ENCODE results near the gene NLRC5.
"Not testable (repeated sequence)": the region's sequence is repeated elsewhere in the genome, so short reads cannot be mapped to it uniquely, and the experiment has no call there.

NLRC5 gene

DNA sequence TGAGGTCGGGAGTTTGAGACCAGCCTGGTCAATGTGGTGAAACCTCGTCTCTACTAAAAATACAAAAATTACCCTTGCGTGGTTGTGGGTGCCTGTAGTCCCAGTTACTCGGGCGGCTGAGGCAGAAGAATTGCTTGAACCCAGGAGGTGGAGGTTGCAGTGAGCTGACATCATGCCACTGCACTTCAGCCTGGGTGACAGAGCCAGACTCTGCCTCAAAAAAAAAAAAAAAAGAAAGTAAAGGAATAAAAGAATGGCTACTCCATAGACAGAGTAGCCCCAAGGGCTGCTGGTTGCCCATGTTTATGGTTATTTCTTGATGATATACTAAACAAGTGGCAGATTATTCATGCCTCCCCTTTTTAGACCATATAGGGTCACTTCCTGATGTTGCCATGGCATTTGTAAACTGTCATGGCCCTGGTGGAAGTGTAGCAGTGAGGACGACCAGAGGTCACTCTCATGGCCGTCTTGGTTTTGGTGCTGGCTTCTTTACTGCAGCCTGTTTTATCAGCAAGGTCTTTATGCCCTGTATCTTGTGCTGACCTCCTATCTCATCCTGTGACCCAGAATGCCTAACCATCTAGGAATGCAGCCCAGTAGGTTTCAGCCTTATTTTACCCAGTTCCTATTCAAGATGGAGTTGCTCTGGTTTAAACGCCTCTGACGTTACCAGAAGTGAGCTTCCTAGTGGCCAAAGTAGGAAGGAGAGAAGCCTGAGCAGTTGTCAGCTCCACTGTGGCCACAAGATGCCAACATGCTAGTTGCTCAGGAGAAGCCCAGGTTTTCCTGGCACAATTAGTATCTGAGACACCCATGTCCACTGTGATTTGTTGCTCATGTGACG is 120.1 kb downstream of the NLRC5 start:
- not testable (repeated sequence) for DNase-seq

DNA sequence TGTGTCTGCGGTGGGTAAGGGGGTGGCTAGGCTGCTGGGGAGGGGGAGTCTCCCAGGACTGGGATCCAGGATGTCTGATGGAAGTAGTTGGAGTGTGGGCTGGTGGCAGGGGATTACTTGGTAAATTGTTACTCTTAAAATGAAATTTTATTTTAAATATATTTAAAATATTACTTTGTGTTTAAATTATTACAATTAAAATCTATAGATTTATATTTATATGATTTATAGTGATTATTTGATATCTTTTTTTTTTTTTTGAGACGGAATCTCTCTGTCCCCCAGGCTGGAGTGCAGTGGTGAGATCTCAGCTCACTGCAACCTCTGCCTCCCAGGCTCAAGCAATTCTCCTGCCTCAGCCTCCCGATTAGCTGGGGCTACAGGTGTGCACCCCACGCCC is 121.6 kb downstream of the NLRC5 start:
- DNase-seq, result no peak

DNA sequence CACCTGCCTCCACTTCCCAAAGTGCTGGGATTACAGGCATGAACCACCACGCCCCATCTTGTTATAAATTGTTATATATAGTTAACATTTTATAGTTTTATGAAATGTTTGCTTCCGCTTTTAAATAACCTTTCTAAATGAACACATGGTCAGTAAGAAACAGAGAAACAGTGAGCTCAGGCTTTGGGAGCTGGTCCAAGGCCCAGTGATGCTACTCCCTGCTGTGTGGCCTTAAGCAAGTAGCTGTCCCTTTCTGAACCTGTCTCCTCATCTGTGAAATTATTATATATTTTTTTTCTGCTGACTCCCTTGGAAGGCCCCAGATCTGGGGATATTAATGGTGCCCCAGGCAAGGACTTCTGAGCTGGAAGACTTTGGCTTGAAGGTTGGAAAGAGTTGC is 122.1 kb downstream of the NLRC5 start:
- DNase-seq, result no peak

DNA sequence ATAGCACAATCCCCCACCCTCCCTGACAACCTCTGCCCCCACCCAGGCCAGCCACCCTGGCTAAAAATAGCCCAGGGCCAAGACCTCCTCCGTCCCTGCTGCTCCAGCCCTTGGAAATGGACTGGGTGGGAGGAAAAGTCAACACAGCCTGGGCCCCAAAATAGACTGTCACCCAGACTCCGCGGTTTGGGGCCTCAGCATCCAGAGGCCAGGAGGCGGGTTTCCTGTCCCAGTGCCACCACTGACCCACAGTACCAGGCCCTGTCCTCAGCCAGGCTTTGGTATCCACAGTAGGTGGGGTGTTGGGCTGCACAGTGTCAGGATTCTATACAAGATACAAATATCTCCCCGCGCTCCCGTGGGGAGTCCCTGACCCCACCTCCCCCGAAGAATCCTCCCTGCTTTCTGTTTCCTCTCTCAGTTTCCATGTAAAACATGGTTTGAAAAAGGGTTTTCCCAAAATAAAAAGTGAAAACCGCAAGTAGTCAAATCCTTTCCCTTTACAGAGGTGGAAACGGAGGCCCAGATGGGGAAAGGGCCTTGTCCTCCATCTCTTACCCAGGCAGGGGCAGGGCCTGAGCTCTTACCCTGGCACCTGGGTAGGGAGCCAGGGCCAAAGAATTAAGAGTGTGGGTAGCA is 123.2 kb downstream of the NLRC5 start:
- DNase-seq, result no peak

DNA sequence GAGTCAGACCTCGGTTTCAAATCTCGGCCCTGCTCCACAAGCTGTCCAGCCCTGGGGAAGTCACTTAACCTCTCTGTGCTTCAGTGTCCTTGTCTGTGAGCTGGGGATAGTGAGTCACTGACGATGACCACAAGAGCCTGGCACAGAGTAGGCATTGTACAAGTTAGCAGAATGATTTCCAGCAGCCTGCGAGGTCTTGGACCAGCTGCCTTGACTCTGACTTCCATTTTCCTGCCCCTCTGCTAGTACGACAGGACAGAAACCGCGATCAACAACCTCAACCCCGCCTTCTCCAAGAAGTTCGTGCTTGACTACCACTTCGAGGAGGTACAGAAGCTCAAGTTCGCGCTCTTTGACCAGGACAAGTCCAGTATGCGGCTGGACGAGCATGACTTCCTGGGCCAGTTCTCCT is 123.7 kb downstream of the NLRC5 start:
- DNase-seq, result peak; percentile 5

DNA sequence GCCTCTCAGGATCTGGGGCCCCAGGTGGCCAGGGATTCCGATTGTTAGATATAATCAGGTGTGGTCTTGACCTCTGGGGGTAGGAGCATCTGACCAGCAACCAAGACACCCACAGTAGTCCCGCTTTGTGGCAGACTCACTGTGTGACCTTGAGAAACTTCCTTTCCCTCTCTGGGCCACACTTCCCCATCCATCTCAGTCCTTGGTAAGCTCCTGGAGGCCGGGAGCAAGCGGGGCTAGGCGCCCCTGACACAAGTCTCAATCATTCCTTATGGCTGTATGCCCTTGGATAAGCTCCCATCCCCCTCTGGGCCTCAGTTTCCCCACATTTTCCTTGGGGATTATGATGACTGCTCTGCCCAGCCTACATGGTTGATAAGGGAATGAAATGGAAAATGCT is 124.3 kb downstream of the NLRC5 start:
- no peak for DNase-seq

DNA sequence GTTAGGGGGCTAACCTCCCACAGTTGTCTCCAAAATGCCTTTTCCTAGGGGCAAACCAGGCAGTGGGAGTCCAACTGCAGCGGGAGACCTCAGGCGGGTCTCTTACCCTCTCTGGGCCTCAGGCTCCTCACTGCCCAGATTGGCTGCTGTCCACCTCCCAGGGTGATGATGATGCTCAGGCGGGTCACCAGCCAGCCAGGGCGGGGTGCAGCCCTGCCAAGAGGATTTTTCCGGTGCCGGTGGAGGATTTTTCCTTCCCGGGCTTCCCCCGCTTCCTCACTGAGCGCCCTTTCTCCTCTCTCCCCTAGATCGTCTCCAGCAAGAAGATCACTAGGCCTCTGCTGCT is 125.8 kb downstream of the NLRC5 start:
- no peak for DNase-seq

DNA sequence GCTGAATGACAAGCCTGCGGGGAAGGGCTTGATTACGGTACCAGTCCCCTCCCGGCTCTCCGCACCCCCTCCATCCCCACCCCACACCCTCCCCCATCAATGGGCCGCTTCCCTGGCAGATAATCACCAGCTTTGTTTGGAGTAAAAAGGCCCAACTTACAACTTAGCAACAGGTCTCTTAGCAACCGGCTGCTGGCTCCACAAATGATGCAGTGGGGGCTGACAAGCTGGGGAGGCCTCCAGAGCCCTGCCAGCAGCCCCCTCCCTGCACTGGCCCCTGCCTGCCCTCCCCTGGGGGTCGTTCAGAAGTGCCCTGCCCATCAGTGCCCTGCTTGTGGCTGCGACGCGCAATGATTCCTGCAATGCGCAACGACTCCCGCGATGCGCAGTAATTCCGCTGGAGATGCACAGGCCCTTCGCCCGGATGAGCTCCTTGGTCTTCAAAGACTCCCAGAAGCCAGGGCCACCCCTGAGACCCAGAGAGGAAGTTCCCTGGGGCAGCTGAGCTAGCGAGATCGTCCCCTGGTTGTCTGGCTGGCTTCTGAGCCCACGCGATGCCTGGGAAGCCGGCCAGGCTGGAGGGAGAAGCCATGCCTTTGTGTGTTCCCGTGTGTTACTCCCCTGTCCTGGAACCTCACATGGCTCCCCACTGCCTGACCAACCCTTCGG is 126.3 kb downstream of the NLRC5 start:
- DNase-seq, result no peak

DNA sequence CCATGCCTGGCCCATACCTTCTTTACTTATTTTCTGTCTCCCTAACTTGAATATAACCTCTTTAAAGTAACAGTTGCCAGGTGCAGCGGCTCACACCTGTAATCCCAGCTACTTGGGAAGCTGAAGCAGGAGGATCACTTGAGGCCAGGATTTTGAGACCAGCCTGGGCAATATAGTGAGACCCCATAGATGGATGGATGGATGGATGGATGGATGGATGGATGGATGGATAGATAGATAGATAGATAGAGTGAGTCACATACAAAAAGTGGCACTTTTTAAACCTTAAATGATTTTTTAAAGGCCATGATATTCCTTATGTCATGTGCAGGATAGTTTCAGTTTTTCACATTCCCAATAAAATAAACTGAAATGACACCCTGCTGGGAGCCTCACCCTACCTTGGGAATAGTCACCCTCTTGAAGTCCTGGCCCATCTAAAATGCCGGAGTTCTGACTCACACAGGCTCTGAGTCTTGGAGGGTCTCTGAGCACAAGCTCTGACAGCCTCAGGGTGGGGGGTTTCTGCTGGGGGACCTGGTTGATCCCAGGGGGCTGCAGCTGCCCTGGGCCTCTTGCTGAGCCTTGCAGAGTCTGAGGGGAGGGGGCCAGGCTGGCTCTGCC is 129.2 kb downstream of the NLRC5 start:
- DNase-seq, result no peak

DNA sequence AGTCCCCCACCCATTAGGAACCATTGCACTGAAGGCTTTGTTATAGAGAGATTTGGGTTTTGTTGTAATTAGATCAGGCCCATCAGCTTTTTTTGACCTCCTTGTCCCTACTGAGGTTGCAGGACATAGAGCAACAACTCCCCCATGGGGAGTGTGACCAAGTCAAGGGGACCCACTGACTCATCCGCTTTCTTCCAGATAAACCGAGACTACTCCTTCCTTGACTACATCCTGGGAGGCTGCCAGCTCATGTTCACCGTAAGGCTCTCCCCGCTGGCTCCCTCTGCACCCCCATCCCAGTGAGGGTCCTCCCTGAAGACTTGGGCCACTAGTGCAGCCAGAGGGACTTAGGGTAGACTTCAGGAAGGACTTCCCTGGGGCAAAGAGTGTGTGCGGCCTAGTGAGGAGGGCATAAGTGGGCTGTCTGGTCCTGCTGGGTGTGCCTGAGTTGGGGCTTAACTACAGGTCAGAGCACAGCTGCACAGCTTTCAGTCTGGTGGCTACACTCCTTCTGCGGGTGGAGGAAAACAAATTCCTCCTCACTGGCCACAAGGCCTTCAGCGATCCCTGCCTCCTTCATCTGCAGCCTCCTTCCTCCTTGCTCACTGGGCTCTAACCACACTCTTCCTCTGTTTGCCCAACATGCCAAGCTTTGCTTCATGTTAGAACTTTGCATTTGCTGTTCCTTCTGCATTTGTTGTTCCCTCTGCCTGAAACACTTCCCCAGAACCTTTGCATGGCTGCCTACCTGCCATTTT is 134.0 kb downstream of the NLRC5 start:
- no peak for DNase-seq

DNA sequence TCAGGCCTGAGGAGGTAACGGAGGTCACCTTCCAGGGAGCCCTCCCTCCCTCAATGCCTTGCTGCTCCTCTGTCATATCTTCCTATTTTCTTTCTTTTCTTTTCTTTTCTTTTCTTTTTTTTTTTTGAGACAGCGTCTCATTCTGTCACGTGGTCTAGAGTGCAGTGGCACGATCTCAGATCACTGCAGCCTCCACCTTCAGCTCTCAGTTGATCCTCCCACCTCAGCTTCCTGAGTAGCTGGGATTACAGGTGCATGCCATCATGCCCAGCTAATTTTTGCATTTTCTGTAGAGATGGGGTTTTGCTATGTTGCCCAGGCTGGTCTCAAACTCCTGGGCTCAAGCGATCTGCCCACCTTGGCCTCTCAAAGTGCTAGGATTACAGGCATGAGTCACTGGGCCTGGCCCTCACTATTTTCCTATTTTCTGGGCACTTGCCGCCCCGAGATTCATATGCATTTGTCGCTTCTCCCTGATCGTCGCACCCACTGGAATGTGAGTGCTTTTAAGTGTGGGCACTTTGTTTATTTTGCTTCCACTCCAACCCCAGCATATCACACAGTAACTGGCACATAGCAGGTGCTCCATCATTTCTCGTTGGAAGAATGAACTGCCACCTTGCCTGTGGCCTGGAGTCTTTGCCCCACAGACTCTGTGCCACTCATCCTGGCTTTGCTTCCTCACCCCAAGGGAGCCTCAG is 134.8 kb downstream of the NLRC5 start:
- DNase-seq, result no peak

DNA sequence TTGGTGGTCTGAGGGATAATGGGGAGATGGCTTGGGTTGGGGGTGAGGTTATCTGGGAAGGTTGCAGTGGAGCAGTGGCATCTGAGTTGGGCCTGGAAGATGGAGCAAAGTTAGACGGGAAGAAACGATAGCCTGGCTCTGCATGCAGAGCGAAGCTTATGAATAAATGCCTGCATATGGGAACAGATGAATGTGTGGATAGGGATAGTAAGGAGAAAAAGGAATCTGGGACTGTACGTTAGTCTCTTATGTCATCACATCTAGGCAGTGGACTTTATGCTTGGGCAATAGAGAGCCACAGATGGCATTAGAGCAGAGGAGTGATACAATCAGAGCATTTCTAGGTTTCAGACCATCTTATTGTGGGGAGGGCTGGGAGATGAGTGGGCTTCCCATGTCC is 136.0 kb downstream of the NLRC5 start:
- DNase-seq, result no peak

DNA sequence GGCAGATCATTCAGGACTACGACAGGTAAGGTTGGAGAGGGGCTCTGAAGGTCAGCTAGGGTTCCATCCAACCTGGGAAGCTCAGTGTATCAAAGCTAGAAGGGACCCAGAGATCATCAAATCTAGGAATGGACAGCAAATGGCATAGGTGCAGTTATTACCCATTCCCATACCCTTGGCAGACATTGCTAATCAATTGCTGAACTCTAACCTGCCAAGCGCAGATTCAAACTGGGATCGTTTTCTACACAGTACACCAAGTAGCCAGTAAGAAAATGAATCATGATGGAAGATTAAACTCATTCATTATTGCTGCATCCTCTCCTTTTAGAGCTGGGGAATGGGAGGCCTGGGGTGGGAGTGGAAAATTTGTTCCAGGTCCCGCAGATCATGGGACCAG is 136.6 kb downstream of the NLRC5 start:
- DNase-seq, result no peak

DNA sequence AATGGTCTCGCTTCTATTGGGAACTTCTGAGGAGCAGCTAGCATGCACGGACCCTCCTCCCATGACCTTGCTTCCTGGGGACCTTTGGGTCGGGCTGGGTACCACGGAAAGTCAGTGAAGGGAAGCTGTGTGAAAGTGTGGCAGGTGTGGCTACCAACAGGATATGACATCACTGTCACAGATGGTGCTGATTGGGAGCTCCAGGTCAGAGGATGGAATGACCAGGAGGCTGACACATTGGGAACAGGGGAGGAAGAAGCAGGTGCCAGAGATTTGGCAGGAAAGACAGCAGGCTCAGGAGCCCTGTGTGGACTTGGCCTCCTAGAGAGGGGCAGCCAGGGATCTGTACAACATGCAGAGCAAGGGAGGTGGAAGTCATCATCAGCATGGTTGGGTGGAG is 137.1 kb downstream of the NLRC5 start:
- DNase-seq, result no peak

DNA sequence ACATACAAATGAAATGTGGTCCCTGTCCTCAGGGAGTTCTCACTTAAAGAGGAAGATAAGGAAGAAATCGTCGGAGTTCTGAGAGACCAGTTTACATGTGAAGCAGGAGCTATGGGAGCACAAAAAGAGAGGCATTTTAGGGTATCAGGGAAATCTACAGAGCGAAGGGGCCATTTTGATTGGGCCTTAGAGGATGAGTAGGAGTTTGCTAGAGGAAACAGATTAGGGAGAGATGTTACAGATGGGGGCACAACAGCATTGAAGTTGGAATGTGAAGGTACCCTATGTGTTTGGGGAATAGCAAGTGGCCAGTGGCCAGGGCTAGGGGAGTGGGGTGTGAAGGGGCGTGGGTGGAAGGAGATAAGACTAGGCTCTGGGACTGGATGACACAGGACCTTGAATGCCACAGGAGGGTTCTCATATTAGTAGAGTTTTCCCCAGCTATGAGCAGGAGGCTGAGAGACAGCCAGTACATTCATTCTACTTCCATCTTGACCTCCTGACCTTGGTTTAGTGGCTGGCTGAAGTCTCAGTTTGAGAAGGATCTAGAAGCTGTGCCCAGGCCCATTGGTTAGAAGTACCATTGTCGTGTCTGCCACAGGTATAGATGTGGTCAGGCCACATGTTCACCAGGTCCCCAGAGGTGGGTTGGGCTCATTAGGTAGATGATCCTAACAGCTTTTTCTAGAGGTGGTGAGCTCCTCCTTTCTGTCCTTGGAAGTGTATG is 137.8 kb downstream of the NLRC5 start:
- DNase-seq, result no peak

DNA sequence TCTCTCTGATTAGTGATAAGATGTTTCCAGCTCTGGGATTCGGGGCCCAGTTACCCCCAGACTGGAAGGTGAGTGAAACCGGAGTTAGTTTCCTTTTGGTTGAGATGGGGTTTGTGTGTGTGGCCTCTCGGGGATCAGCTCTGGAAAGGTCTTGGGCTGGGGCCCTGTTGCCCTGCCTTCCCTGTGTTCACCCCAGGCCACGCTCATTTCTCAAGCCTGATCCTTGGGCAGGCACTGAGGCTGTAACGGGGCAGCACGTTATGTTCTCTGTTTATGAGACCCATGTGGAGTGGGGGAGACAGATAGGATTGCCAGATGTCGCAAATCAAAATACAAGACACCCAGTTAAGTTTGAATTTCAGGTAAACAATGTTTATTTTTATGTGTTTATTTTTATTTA is 138.5 kb downstream of the NLRC5 start:
- no peak for DNase-seq

DNA sequence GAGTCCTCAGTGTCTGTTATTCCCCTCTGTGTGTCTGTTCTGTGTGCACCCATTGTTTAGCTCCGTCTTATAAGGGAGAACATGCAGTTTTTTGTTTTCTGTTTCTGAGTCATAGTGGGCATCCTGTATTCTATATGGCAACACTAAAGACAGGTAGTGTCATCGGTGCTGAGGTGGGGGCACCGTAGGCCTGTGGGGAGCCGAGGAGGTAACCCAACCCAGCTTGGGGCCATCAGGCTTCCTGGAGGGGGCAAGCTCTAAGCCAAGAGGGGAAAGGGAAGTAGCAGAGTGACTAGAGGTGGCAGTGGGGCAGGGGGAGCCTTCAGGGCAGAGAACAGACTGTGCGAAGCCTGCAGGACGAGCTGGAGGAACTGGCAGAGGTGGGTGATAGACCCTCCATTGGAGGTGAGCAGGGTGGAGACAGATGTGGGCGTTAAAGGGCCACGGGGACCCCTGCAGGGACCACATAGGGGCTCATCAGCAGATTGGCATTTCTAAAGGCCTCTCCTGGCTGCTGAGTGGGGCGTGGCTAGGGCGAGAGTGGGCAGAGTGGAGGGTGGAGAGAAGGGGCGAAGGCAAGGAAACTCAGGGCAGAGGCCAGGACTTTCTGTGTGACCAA is 139.5 kb downstream of the NLRC5 start:
- no peak for DNase-seq

DNA sequence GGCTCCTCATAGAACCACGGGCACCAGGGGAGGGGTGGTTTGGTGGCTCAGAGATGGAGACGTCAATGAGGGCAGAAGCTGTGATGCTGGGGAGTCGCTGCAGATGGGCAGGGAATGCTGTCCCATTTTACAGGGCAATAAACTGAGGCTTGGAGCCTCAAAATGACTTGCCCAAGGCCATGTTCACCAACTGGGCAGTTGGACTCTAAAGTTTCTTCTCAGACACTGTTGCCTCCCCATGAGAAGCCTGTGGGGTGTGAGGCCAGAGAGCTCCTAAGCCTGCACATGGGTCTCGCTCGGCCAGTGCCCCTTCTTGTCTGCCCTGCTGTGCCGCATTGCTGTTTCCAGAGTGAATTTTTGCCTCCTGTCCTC is 141.6 kb downstream of the NLRC5 start:
- no peak for DNase-seq

DNA sequence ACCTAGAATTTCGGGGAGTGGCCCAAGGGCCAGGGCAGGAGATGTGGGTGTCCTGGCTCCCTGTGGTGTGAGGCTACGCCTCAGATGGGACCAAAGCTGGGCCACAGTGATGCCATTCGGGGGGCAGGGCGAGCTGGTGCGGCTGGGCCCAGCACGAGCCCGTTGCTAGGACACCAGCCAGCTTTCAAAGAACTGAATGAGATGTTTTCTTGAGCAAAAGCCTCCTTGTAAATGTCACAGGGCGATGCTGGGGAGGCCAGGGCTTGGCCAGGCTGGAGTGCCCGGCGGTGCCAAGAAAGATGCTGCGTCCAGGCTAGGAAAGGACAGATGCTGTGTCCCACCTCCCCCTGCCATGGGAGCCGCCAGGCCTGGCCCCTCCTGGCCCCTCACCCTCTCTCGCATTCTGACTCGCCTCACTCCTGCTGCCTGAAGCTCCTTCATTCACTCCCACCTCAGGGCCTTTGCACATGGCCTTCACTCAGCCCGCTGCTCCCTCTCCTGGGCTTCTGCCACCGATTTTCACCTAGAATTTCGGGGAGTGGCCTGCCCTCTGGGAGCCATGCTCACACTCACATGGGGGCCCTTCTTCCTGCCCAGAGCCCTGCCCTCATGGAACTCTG is 142.1 kb downstream of the NLRC5 start:
- no peak for DNase-seq

DNA sequence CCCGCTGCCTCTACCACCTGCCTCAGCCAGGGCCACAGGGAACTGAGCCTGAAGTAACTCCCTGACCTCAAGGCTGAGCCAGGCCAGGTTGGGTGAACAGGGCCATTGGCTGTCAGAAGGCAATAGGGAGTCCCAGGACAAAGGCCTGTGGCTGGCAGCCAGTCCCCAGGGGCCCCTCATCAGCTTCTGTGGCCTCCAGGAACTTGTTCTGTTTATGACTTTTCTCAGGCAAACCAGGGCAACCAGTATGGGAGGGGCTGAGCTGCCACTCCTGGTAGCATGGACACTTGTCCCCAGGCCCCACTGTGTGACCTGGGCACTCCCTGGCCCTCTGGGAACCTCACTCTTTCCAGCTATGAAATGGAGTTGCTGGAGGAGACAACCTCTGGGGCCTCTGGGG is 143.1 kb downstream of the NLRC5 start:
- DNase-seq, result no peak

DNA sequence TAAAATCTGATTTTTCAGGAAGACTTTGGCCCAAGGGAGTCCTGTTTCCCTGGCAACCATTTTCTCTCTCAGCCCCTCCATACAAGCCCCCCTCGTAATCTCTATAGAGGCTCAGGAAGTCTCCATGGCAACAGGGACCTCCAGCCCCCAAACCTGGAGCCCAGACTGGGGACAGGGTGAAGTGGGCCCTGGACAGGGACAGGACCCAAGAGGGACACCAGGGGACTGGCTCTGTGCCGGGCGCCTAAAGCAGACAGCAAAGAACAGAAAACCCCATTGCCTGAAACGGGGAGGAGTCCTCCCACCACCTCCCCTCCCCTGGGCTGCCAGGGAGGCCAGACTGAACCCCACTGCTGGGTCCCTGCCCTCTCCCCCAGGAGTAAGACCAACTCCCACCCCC is 143.7 kb downstream of the NLRC5 start:
- no peak for DNase-seq
